Uterus (tissue), 2 donors: ENCODE results near the gene MCTP2.

ENCODE experiments used
- CTCF ChIP-seq, 4 experiments: fragments of 200-600 bp in 2 of 4; fragments of 450-650 bp in 2 of 4; sonication (generic) in 2 of 4; IDR thresholded peaks; one replicate each; pipeline ENCODE4 v1.5.1; 2016 to 2019; ENCODE audit warnings: antibody characterized with exemption in 4 of 4, mild to moderate bottlenecking in 2 of 4, moderate library complexity in 1 of 4
- POLR2A ChIP-seq, 2 donors: fragments of 450-650 bp; IDR thresholded peaks; one replicate each; pipeline ENCODE4 v1.6.1; 2016; ENCODE audit warnings: antibody characterized with exemption in 2 of 2, mild to moderate bottlenecking in 1 of 2, moderate library complexity in 1 of 2

GRCh38 chr15:94416267-94416666 is 184.9 kb downstream of the MCTP2 start:
- TF ChIP-seq CTCF (IDR thresholded peaks at IDR 0.05) (no peak), POLR2A (IDR thresholded peaks at IDR 0.05) (no peak)
